Osteocyte (in vitro differentiated cells): ENCODE results near the gene DPP10. TPM values are rescaled to one million over a fixed set of nuclear protein-coding genes. Genes with fewer than 3 reads are reported as not detected.

Experiments
- DNase-seq: peaks from one replicate; pipeline ENCODE4 v3.0.0; 2021; ENCODE audit warnings: mixed read lengths; ENCODE audit not compliant: unreplicated experiment; ENCODE audit errors: extremely low spot score
- H3K27ac Mint-ChIP-seq: one replicate; pipeline ENCODE4 v1.8.0; 2021; ENCODE audit warnings: mild to moderate bottlenecking, mixed read lengths; ENCODE audit not compliant: unreplicated experiment
- H3K27me3 Mint-ChIP-seq: one replicate; pipeline ENCODE4 v1.8.0; 2021; ENCODE audit warnings: mixed read lengths; ENCODE audit not compliant: unreplicated experiment
- H3K36me3 Mint-ChIP-seq: one replicate; pipeline ENCODE4 v1.8.0; 2021; ENCODE audit warnings: mixed read lengths; ENCODE audit not compliant: unreplicated experiment
- H3K4me1 Mint-ChIP-seq: one replicate; pipeline ENCODE4 v1.8.0; 2021; ENCODE audit warnings: mixed read lengths; ENCODE audit not compliant: unreplicated experiment
- H3K4me3 Mint-ChIP-seq: one replicate; pipeline ENCODE4 v1.8.0; 2021; ENCODE audit warnings: mild to moderate bottlenecking, moderate library complexity, mixed read lengths; ENCODE audit not compliant: unreplicated experiment
- H3K9me3 Mint-ChIP-seq: one replicate; pipeline ENCODE4 v1.8.0; 2021; ENCODE audit warnings: mixed read lengths; ENCODE audit not compliant: unreplicated experiment
- CTCF ChIP-seq: fragments of 200-600 bp; sonication (generic); IDR thresholded peaks from 2 replicates; pipeline ENCODE4 v1.5.0; 2021; ENCODE audit warnings: antibody characterized with exemption, mild to moderate bottlenecking, moderate library complexity
- total RNA-seq: library from RNA; stranded (reverse); gene quantifications from 2 replicates; pipeline ENCODE4 v1.2.1, GENCODE V29; 2021

The DPP10 gene
- total RNA-seq, 1 donor from 2014 or later, result not detected

- H3K27ac Mint-ChIP-seq, result no peak overlapping the region
- H3K27me3 Mint-ChIP-seq, result no peaks in the 10 kb centered on the region
- H3K36me3 Mint-ChIP-seq, result no peaks in the 10 kb centered on the region
- no peaks in the 10 kb centered on the region for H3K4me1 Mint-ChIP-seq
- TF ChIP-seq CTCF, result no peak
- no peak for DNase-seq
- H3K4me3 Mint-ChIP-seq, result no peak overlapping the region
- peaks cover 10% of the 10 kb centered on the region for H3K9me3 Mint-ChIP-seq
Measured at GRCh38 chr2:114753145-114753544, 310.7 kb downstream of the DPP10 start.

DNA sequence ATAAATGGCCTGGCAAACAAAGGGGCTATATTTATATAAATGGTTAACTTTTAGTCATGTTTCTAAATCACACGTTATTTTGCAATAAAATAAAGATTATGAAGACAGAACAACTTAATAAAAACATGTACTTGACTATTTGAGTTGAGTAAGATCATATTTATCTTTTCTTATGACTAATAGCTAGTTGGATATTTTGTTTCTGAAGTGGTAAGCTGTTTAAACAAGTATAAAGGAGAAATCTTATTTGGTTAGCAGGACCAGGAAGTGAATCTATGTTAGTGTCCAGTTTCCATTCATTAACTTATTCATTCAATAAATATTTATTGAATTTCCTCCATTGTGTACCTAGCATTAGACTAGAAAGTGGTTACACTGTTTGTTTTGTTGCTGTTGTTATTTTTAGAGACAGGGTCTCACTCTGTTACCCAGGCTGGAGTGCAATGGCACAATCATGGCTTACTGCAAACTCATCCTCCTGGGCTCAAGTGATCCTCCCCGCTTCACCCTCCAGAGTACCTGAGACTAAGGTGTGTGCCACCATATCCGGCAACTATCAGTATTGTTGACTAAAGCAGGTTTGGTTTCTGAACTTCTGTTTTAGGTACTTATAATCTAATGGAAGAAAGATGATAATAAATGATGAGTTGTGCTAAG lies 312.6 kb downstream of the DPP10 start:
- H3K4me3 Mint-ChIP-seq, result no peak overlapping the region

DNA sequence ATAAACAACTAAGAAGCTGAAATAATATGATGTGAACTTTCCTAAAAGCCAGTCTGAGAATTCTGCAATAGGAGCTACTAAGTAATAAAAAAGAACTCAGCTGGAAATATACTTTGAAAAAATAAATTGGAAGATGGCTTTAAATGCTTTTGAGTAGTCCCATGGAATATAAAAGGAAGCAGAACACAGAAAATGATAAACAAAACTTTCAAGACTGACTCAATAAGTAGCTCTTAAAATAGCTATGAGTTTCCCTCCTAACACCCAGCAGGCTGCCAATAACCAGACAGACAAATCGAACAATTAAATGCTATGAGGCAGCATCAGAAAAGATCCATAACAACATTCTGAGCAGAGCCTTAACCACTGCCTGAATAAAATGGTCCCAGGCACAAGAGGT lies 319.9 kb downstream of the DPP10 start:
- no peak overlapping the region for H3K4me3 Mint-ChIP-seq
- H3K27me3 Mint-ChIP-seq, result no peaks in the 10 kb centered on the region
- DNase-seq, result no peak
- H3K36me3 Mint-ChIP-seq, result no peaks in the 10 kb centered on the region
- TF ChIP-seq CTCF, result no peak
- H3K27ac Mint-ChIP-seq, result no peak overlapping the region
- H3K4me1 Mint-ChIP-seq, result no peaks in the 10 kb centered on the region
- H3K9me3 Mint-ChIP-seq, result peaks cover 6% of the 10 kb centered on the region

More for the DNA sequence above, 312.6 kb downstream of the DPP10 start:
- Mint-ChIP-seq H3K9me3 (peaks cover 6% of the 10 kb centered on the region), H3K36me3 (no peaks in the 10 kb centered on the region), H3K27me3 (no peaks in the 10 kb centered on the region), H3K4me1 (no peaks in the 10 kb centered on the region), H3K27ac (no peak overlapping the region)
- no peak for TF ChIP-seq CTCF
- DNase-seq, result no peak

DNA sequence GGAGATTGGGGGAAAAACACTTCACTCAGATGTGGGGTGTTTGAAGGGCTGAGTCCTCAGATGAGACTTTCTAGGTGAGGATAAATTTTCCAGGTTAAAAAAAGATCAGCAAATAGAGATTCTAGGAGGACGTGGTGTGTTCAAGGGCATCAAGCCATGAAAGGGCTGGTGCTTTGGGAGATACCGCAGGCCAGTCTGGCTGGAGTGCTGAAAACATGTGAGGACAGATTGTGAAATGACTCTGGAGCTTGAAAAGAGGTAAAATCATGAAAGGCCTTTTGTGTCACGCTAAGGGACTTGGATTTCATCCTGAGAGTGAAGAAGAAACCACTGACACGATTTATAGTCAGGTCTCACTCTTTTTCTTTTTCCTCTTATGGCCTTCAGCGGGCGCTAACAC lies 320.5 kb downstream of the DPP10 start:
- H3K4me1 Mint-ChIP-seq, result no peaks in the 10 kb centered on the region
- H3K27me3 Mint-ChIP-seq, result no peaks in the 10 kb centered on the region
- no peak overlapping the region for H3K4me3 Mint-ChIP-seq
- H3K27ac Mint-ChIP-seq, result no peak overlapping the region
- H3K9me3 Mint-ChIP-seq, result peaks cover 6% of the 10 kb centered on the region
- no peak for DNase-seq
- no peaks in the 10 kb centered on the region for H3K36me3 Mint-ChIP-seq
- TF ChIP-seq CTCF, result no peak

- DNase-seq, result no peak
- Mint-ChIP-seq H3K4me1 (no peaks in the 10 kb centered on the region), H3K9me3 (peaks cover 6% of the 10 kb centered on the region), H3K27ac (no peak overlapping the region), H3K27me3 (no peaks in the 10 kb centered on the region), H3K4me3 (no peak overlapping the region), H3K36me3 (no peaks in the 10 kb centered on the region)
- TF ChIP-seq CTCF, result no peak
Measured at GRCh38 chr2:114769110-114769509, 326.7 kb downstream of the DPP10 start.
